ENCODE data around the gene HNRNPA3. TPM values are rescaled to one million over a fixed set of nuclear protein-coding genes. Genes with fewer than 3 reads are reported as not detected.

The HNRNPA3 gene
- total and polyA plus RNA-seq, 2 donors (not counting 1 experiment from before 2014, with no cell fraction given): 45.1 to 200 TPM

DNA sequence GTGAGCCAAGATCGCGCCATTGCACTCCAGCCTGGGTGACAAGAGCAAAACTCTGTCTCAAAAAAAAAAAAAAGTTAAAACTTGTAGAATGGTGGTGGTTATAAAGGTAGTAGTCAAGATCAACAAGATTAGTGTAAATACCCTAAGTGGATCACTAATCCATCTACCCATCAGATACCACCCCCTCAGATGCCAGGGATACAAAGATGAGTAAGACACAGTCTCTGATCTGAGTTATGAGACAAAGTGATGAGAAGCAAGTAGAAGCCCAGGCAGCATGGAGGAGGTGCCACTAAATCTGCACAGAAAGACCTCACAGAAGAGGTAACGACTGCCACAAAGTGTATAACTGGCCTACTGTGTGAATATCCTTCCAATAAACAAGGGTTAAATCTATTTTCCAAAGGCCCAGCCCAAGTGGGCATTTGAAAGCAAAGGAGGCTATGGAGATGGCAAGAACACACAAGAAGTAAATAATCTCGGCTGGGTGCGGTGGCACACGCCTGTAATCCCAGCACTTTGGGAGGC is 31.7 kb downstream of the HNRNPA3 start:
- Histone ChIP-seq H2AFZ (ENCODE audit: insufficient read depth, low read depth, low read length, poor library complexity, severe bottlenecking) (no peak overlapping the region), H3K4me1 (ENCODE audit: control insufficient read depth in 2 of 2, insufficient read depth in 2 of 2, low read length in 2 of 2) (peaks cover 41% of the 10 kb centered on the region in 2 donors), H3K27me3 (replicated peaks in 1 of 4; ENCODE audit: control extremely low read depth in 1 of 4, control insufficient read depth in 3 of 4, insufficient read depth in 4 of 4, low read length in 3 of 4) (no peaks in the 10 kb centered on the region), H3K36me3 (replicated peaks in 1 of 2; ENCODE audit: control extremely low read depth in 1 of 2, control insufficient read depth in 1 of 2, extremely low read depth in 1 of 2, insufficient read depth in 2 of 2, low read length in 1 of 2) (peaks cover 0 to 5% of the 10 kb centered on the region in 2 experiments), H3K4me2 (replicated peaks; ENCODE audit: low read depth, low read length, poor library complexity, severe bottlenecking) (no peak overlapping the region), H3K9me3 (ENCODE audit: control extremely low read depth in 1 of 3, control insufficient read depth in 2 of 3, insufficient read depth in 1 of 3, low read length in 2 of 3) (no peaks in the 10 kb centered on the region), H3K27ac (ENCODE audit: low read length in 2 of 2) (no peak overlapping the region), H3K79me2 (ENCODE audit: control insufficient read depth, insufficient read depth, low read length) (peaks cover 99% of the 10 kb centered on the region), H3K9ac (ENCODE audit: low read length) (no peak overlapping the region), H4K20me1 (ENCODE audit: control insufficient read depth, insufficient read depth, low read length, poor library complexity, severe bottlenecking) (peaks cover 79% of the 10 kb centered on the region), H3K4me3 (ENCODE audit: control extremely low read depth in 1 of 5, extremely low read depth in 1 of 5, insufficient read depth in 1 of 5, low read depth in 2 of 5, low read length in 4 of 5) (no peak overlapping the region)
- DNase-seq (no peak), ATAC-seq (ENCODE audit: low read depth) (no peak)
- ChIA-PET POLR2A (no interaction called here), CTCF (interaction anchor here (0.7 to 1.7 kb wide), 4 partner anchors 12 to 172 kb away, joined by 3 to 8 read pairs (median 4); no protein-coding TSS in a partner anchor)
- Mint-ChIP-seq H3K9me3 (ENCODE audit: insufficient read depth) (no peaks in the 10 kb centered on the region), H3K27me3 (no peaks in the 10 kb centered on the region), H3K27ac (peak overlapping the region; percentile 16), H3K4me1 (peaks cover 76% of the 10 kb centered on the region), H3K4me3 (no peak overlapping the region)
- TF ChIP-seq CTCF (IDR thresholded peaks at IDR 0.05) (no peak), EZH2 (IDR thresholded peaks at IDR 0.05; ENCODE audit: borderline replicate concordance, insufficient read depth, low read depth, low read length, poor library complexity, severe bottlenecking) (no peak)
- 97% methylated on average over 4 of the region's 6 CpGs for WGBS (ENCODE audit: insufficient coverage)
- intact Hi-C loops (cut with micrococcal nuclease): no loop called here

DNA sequence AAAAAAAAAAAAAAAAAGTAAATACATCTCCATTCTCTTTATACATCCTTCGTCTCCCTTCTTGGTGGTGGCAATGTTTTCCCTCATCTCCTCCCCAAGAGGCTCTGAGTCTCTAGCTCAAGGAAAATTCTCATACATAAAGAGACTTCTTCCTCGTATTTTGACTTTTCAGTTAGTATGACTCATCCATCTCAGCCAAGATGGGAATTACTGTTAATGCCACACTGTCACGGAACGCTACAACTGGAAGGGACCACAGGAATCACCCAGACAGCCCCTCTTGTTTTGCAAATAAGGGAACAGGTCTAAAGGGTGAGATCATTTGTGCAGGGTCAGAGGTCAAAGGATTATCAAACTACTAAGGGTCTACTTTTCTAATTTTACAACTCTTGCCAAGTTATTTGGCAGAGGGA is 32.4 kb downstream of the HNRNPA3 start:
- no peak for DNase-seq
- Histone ChIP-seq H3K36me3 (replicated peaks in 1 of 2; ENCODE audit: control extremely low read depth in 1 of 2, control insufficient read depth in 1 of 2, extremely low read depth in 1 of 2, insufficient read depth in 2 of 2, low read length in 1 of 2) (peaks cover 0 to 5% of the 10 kb centered on the region in 2 experiments), H3K9ac (ENCODE audit: low read length) (no peak overlapping the region), H2AFZ (ENCODE audit: insufficient read depth, low read depth, low read length, poor library complexity, severe bottlenecking) (no peak overlapping the region), H3K79me2 (ENCODE audit: control insufficient read depth, insufficient read depth, low read length) (peaks cover 99% of the 10 kb centered on the region), H4K20me1 (ENCODE audit: control insufficient read depth, insufficient read depth, low read length, poor library complexity, severe bottlenecking) (peaks cover 77% of the 10 kb centered on the region), H3K4me2 (replicated peaks; ENCODE audit: low read depth, low read length, poor library complexity, severe bottlenecking) (no peak overlapping the region), H3K9me3 (ENCODE audit: control extremely low read depth in 1 of 3, control insufficient read depth in 2 of 3, insufficient read depth in 1 of 3, low read length in 2 of 3) (no peaks in the 10 kb centered on the region), H3K27me3 (replicated peaks in 1 of 4; ENCODE audit: control extremely low read depth in 1 of 4, control insufficient read depth in 3 of 4, insufficient read depth in 4 of 4, low read length in 3 of 4) (no peaks in the 10 kb centered on the region), H3K27ac (ENCODE audit: low read length in 2 of 2) (no peak overlapping the region), H3K4me3 (ENCODE audit: control extremely low read depth in 1 of 5, extremely low read depth in 1 of 5, insufficient read depth in 1 of 5, low read depth in 2 of 5, low read length in 4 of 5) (no peak overlapping the region), H3K4me1 (ENCODE audit: control insufficient read depth in 2 of 2, insufficient read depth in 2 of 2, low read length in 2 of 2) (peaks cover 34% of the 10 kb centered on the region in 2 donors)
- Mint-ChIP-seq H3K9me3 (ENCODE audit: insufficient read depth) (no peaks in the 10 kb centered on the region), H3K4me3 (no peak overlapping the region), H3K27me3 (no peaks in the 10 kb centered on the region), H3K27ac (no peak overlapping the region), H3K4me1 (peaks cover 71% of the 10 kb centered on the region)
- POLR2A ChIA-PET: no interaction called here
- ATAC-seq (ENCODE audit: low read depth): no peak
- CTCF ChIA-PET: interaction anchor here (1.5 to 1.7 kb wide), 2 partner anchors 12 to 80 kb away, joined by 4 to 8 read pairs; no protein-coding TSS in a partner anchor
- TF ChIP-seq CTCF (IDR thresholded peaks at IDR 0.05): no peak
- no peak for TF ChIP-seq EZH2 (IDR thresholded peaks at IDR 0.05; ENCODE audit: borderline replicate concordance, insufficient read depth, low read depth, low read length, poor library complexity, severe bottlenecking)
- intact Hi-C loops (cut with micrococcal nuclease): no loop called here
- WGBS (ENCODE audit: insufficient coverage): 78% methylated on average over 1 of the region's 4 CpGs

Measured in B cell (primary cell).